ENCODE data around the gene KIAA0408. TPM values are rescaled to one million over a fixed set of nuclear protein-coding genes. Genes with fewer than 3 reads are reported as not detected.
"Not testable (repeated sequence)": the region's sequence is repeated elsewhere in the genome, so short reads cannot be mapped to it uniquely, and the experiment has no call there.

Gene KIAA0408
- polyA plus RNA-seq, 1 donor from 2014 or later, result 156 TPM

DNA sequence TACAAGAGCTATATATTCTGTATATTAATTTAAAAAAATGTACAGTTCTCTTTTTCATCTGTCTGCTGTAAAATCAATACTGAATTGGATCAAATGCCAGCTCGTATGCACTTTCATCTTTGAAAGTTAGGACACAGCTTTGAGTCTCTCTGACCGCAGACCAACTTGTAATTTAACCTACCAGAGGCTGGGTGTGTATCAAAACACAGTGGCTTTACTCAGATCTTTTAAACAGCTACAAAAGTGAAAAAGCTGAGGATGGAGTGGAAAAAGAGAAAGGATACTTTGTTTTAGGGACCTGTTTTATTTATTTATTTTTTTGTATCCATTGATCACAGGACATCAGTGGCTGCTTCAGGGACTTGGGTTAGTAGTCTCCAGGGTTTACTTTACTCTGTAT lies 44.1 kb downstream of the KIAA0408 start:
- H3K4me3 ChIP-seq (ENCODE audit: low read length), result no peak overlapping the region
- no peaks in the 10 kb centered on the region for H3K27me3 ChIP-seq (ENCODE audit: insufficient read depth, low read depth, low read length)
- H3K27ac ChIP-seq (ENCODE audit: low read length), result no peak overlapping the region
- H3K79me2 ChIP-seq (replicated peaks; ENCODE audit: insufficient read depth, low read length), result no peaks in the 10 kb centered on the region
- no peak overlapping the region for H2AFZ ChIP-seq (ENCODE audit: low read depth, low read length)
- no peaks in the 10 kb centered on the region for H3K36me3 ChIP-seq (ENCODE audit: insufficient read depth, low read length)
- no peaks in the 10 kb centered on the region for H3K9me3 ChIP-seq (ENCODE audit: low read length)
- no peaks in the 10 kb centered on the region for H4K20me1 ChIP-seq (ENCODE audit: insufficient read depth)
- H3K9ac ChIP-seq (ENCODE audit: low read length), result no peak overlapping the region
- no peak overlapping the region for H3K4me2 ChIP-seq (ENCODE audit: low read length)
- TF ChIP-seq RAD21 (conservative IDR thresholded peaks at IDR 0.05) (no peak), MXI1 (conservative IDR thresholded peaks at IDR 0.05; ENCODE audit: poor library complexity, severe bottlenecking) (no peak), POLR2AphosphoS5 (IDR thresholded peaks at IDR 0.05) (no peak), EP300 (conservative IDR thresholded peaks at IDR 0.05; ENCODE audit: poor library complexity, severe bottlenecking) (no peak), EZH2 (IDR thresholded peaks at IDR 0.05; ENCODE audit: borderline replicate concordance, insufficient read depth, low read length, poor library complexity, severe bottlenecking) (no peak), SMC3 (conservative IDR thresholded peaks at IDR 0.05; ENCODE audit: poor library complexity) (no peak), TAF1 (IDR thresholded peaks at IDR 0.05; ENCODE audit: low read depth) (no peak)
- TF ChIP-seq, protein P1, sequence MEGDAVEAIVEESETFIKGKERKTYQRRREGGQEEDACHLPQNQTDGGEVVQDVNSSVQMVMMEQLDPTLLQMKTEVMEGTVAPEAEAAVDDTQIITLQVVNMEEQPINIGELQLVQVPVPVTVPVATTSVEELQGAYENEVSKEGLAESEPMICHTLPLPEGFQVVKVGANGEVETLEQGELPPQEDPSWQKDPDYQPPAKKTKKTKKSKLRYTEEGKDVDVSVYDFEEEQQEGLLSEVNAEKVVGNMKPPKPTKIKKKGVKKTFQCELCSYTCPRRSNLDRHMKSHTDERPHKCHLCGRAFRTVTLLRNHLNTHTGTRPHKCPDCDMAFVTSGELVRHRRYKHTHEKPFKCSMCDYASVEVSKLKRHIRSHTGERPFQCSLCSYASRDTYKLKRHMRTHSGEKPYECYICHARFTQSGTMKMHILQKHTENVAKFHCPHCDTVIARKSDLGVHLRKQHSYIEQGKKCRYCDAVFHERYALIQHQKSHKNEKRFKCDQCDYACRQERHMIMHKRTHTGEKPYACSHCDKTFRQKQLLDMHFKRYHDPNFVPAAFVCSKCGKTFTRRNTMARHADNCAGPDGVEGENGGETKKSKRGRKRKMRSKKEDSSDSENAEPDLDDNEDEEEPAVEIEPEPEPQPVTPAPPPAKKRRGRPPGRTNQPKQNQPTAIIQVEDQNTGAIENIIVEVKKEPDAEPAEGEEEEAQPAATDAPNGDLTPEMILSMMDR (IDR thresholded peaks at IDR 0.05; ENCODE audit: poor library complexity, severe bottlenecking), result no peak
- TF ChIP-seq, protein P2, sequence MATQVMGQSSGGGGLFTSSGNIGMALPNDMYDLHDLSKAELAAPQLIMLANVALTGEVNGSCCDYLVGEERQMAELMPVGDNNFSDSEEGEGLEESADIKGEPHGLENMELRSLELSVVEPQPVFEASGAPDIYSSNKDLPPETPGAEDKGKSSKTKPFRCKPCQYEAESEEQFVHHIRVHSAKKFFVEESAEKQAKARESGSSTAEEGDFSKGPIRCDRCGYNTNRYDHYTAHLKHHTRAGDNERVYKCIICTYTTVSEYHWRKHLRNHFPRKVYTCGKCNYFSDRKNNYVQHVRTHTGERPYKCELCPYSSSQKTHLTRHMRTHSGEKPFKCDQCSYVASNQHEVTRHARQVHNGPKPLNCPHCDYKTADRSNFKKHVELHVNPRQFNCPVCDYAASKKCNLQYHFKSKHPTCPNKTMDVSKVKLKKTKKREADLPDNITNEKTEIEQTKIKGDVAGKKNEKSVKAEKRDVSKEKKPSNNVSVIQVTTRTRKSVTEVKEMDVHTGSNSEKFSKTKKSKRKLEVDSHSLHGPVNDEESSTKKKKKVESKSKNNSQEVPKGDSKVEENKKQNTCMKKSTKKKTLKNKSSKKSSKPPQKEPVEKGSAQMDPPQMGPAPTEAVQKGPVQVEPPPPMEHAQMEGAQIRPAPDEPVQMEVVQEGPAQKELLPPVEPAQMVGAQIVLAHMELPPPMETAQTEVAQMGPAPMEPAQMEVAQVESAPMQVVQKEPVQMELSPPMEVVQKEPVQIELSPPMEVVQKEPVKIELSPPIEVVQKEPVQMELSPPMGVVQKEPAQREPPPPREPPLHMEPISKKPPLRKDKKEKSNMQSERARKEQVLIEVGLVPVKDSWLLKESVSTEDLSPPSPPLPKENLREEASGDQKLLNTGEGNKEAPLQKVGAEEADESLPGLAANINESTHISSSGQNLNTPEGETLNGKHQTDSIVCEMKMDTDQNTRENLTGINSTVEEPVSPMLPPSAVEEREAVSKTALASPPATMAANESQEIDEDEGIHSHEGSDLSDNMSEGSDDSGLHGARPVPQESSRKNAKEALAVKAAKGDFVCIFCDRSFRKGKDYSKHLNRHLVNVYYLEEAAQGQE (IDR thresholded peaks at IDR 0.05; ENCODE audit: borderline replicate concordance), result no peak
- H3K9me2 ChIP-seq (ENCODE audit: insufficient read depth, low read length), result no peaks in the 10 kb centered on the region
- H3F3A ChIP-seq (ENCODE audit: insufficient read depth, low read length, poor library complexity, severe bottlenecking), result no peaks in the 10 kb centered on the region

DNA sequence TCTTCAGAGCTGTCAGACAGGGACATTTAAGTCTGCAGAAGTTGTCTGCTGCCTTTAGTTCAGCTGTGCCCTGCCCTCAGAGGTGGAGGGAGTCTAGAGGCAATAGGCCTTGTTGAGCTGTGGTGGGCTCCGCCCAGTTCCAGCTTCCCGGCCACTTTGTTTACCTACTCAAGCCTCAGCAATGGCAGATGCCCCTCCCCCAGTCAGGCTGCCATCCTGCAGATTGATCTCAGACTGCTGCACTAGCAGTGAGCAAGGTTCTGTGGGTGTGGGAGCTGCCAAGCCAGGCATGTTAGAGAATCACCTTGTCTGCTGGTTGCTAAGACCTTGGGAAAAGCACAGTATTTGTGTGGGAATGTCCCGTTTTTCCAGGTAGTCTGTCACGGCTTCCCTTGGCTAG lies 46.1 kb downstream of the KIAA0408 start:
- H3K9me3 ChIP-seq (ENCODE audit: low read length); H3K27ac ChIP-seq (ENCODE audit: low read length); H4K20me1 ChIP-seq (ENCODE audit: insufficient read depth); H3K9me2 ChIP-seq (ENCODE audit: insufficient read depth, low read length); H3K36me3 ChIP-seq (ENCODE audit: insufficient read depth, low read length); H3K27me3 ChIP-seq (ENCODE audit: insufficient read depth, low read depth, low read length); H3K4me3 ChIP-seq (ENCODE audit: low read length); H3K4me2 ChIP-seq (ENCODE audit: low read length); H3F3A ChIP-seq (ENCODE audit: insufficient read depth, low read length, poor library complexity, severe bottlenecking); H3K9ac ChIP-seq (ENCODE audit: low read length); H3K79me2 ChIP-seq (replicated peaks; ENCODE audit: insufficient read depth, low read length); H2AFZ ChIP-seq (ENCODE audit: low read depth, low read length): not testable (repeated sequence)

DNA sequence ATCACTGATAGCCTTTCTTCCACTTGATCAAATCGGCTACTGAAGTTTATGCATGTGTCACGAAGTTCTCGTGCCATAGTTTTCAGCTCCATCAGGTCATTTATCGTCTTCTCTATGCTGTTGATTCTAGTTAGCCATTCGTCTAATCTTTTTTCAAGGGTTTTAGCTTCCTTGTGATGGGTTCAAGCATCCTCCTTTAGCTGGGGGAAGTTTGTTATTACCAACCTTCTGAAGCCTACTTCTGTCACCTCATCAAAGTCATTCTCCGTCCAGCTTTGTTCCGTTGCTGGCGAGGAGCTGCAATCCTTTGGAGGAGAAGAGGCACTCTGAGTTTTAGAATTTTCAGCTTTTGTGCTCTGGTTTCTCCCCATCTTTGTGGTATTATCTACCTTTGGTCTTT lies 47.2 kb downstream of the KIAA0408 start:
- H3K27me3 ChIP-seq (ENCODE audit: insufficient read depth, low read depth, low read length); H3K4me2 ChIP-seq (ENCODE audit: low read length); H3F3A ChIP-seq (ENCODE audit: insufficient read depth, low read length, poor library complexity, severe bottlenecking); H3K36me3 ChIP-seq (ENCODE audit: insufficient read depth, low read length); H3K9me3 ChIP-seq (ENCODE audit: low read length); H3K79me2 ChIP-seq (replicated peaks; ENCODE audit: insufficient read depth, low read length); H3K9me2 ChIP-seq (ENCODE audit: insufficient read depth, low read length); H3K4me3 ChIP-seq (ENCODE audit: low read length); H2AFZ ChIP-seq (ENCODE audit: low read depth, low read length); H3K9ac ChIP-seq (ENCODE audit: low read length); H3K27ac ChIP-seq (ENCODE audit: low read length); H4K20me1 ChIP-seq (ENCODE audit: insufficient read depth): not testable (repeated sequence)

Small RNA genes lying within 50 kb of the gene (small RNA-seq; reads per million reads assigned to genes)
- 0 to 10.4 (median 0.43) reads per million in 3 experiments for gene KIAA0408

Other genes starting within 250 kb of the KIAA0408 start
- gene RNF146, start 192.5 kb downstream of the KIAA0408 start, polyA plus RNA-seq, result 222 and 244 TPM in 2 replicates
- 95.7 and 116 TPM in 2 replicates for gene ECHDC1, start 115.8 kb downstream of the KIAA0408 start, polyA plus RNA-seq
- 0.52 and 0.97 TPM in 2 replicates for gene C6orf58, start 117.8 kb upstream of the KIAA0408 start, polyA plus RNA-seq